Activated gamma-delta T cell (primary cell): ENCODE results near the gene EXOC3.
A peak's percentile ranks its signal among the peaks of the same experiment; 100 is the strongest.
"Not testable (repeated sequence)": the region's sequence is repeated elsewhere in the genome, so short reads cannot be mapped to it uniquely, and the experiment has no call there.

ENCODE experiments used
- DNase-seq: peaks from one replicate; lab custom pipeline; 2025; lab: John Stamatoyannopoulos, UW
- total RNA-seq, 2 donors: gene quantifications; one replicate each; lab custom pipeline; 2026; lab: John Stamatoyannopoulos, UW

EXOC3 gene
- 101 to 118 reads per million in 2 donors for total RNA-seq

DNA sequence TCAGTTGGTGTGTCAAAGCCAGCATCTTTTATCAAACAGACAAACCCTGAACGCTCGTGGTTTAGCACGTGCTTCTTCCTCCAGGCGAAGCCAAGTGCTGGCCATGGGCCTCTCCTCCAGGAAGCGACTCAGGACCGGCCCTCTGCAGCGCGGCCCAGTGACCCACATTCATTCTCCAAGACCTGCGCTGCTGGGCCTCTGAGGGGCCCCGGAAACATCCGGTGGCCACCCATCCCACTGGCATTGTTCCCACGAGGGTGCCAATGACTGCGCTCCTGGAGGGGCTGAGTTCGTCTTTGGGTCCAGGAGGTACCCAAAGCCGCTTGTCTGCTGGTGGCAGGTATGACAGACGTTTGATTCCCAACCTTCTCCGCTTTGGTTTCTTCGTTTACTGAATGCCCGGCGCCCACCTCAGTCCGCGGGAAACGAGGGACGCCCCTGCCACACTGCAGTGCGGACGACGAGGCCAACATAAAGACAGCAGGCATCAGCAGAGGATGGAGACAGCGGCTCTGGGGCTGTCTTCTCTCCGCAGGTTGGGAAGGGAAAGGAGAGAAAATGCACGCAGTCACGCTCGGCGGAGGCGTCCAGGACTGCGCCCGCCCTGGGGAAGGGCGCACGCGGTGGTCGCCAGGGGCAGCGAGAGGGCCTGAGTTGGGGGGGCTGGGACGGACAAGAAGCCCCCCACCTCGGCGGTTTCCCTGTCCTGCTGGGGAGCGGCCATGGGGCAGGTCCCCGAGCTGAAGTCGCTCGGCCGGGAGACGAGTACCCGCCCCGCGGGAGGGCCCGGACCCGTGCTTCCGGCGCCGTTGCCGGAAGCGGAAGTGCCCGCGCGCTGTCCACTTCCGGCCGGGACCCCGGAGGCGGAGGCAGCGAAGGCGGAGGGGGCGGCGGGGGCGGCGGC, at the start of gene EXOC3:
Gene EXOC3 (plus strand): TSS at position 842 of the 904 bp plus-strand sequence. CDS start 3,030 bp downstream, outside the sequence.
- peak; percentile 62 for DNase-seq

DNA sequence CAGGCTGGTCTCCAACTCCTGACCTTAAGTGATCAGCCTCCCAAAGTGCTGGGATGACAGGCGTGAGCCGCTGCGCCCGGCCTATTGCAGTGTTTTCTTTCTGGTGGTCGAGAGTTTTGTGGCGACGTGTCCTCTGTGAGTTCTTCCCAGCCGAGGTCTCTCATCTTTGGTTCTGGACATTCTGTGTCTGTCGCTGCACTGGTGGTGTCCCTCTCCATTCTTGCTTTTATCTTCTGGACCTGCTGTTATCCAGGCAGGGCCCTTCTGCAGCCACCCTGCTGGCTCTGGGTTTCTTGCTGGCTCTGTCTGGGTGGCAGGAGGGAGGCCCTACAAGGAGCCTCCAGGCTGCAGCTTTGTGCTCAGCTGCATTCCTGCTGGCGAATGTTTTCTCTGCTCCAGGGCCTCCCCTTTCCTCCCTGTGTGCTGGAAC, 49.1 kb upstream of the EXOC3 start:
- no peak for DNase-seq

DNA sequence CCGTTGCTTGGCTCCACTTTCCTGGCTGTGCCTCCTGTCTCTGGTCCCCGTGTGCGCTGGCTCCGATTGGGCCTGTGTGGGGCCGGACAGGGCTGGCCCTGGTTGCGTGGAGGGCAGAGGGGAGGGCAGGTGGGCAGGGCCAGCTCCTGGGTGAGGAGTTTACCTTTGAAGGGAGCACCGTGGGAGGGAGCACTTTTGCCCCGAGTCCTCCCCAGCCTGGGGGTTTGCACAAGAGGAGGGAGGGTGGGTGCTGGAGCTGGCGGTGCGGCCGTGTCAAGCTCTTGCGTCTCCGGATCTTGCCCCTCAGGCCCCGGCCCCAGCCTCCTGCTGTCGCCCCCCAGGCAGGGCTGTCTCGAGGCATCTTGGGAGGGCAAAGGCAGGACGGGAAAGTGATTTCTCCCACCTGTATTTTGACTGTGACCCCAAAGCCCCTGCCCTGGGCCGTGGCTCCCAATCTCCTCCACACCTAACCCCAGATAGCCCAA, 48.3 kb upstream of the EXOC3 start:
- DNase-seq: no peak

DNA sequence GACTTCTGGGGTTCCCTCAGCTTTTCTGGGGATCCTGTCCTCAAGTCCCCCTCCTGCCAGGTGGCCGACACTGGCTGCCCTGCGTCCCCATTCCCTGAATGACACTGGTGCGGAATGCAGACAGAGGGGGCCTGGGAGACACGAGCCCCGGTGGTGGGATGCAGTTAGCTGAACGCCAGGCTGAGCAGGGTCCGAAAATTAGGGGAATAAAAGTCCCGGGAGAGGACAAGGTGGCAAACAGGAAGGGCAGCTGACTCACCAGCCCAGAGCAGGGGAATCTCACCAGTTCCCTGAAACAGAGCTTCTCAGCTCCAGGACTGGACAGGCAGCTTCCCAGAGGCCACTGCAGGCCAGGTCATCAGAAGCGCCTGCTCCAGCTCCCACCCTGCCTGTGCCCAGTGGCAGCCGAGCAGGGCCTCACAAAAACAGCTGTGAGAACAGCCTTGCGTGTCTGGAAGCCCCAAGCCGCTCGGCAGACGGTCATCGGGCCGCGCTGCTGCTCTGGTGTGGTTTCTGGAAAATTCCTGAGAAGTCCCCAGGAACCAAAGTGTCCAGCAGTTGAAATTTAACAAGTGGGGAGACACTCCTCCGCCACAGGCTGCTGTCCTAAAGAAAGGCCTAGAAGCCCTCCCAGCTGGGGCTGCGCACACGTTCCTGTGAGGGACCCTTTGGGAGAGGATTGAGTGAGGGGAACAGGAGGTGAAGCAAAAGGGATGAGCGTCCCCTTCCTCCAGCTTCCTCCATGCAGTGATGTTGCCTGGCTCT, 47.6 kb upstream of the EXOC3 start:
- DNase-seq: no peak

DNA sequence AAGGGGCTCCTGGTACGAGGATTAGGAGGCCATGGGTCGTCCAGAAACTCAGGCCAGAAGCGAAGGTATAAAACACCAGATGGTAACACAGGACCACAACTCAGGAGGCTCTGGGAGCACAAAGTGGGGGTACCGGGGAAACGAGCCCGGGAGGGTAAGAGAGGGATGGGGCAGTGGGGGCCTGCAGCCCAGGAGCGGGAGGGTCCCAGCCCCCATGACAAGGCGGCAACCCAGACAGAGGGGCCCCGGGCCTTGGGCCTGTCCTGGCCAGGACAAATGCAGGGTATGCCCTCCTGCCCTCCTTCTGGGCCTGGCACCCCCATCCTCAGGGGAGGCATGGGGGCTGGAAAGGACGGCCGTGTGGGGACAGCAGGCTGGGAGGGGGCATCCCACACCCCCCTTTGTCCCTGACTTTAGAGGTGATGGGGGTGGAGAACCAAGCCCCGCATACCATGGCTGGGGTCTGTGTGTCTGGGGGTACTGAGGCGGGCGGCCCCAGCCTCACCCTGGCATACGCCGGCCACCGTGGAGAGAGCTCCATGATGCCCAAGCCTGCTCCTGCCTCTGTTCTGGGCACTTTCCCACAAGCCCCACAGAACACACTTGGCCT, 47.0 kb upstream of the EXOC3 start:
- DNase-seq: no peak

DNA sequence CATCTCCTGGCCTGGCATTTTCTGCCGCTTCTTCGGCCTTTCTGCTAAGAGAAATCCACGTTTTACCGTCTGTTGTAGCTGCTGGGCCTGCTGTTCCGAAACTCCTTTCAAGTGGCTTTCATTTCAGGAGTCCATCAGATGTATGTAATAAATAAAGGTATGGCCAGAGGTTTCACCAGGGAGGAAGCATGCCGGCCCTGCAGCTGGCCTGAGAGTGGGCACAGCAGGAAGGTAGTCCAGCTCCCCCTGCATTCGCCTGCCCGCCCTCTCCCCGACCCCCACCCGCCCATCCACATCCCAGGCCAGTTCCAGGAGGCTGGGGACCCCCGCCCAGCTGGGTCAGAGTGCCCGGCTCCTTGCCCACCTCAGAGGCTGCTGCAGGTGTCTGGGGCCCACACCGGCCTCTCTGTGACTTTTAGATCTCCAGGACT, 46.4 kb upstream of the EXOC3 start:
- no peak for DNase-seq

DNA sequence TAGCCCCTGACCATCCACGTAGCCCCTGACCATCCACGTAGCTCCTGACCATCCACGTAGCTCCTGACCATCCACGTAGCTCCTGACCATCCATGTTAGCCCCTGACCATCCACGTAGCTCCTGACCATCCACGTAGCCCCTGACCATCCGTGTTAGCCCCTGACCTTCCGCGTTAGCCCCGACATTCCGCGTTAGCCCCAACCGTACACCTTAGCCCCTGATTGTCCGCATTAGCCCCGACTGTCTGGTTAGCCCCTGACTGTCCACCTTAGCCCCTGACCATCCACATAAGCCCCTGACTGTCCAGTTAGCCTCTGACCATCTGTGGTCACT, 44.9 kb upstream of the EXOC3 start:
- not testable (repeated sequence) for DNase-seq

DNA sequence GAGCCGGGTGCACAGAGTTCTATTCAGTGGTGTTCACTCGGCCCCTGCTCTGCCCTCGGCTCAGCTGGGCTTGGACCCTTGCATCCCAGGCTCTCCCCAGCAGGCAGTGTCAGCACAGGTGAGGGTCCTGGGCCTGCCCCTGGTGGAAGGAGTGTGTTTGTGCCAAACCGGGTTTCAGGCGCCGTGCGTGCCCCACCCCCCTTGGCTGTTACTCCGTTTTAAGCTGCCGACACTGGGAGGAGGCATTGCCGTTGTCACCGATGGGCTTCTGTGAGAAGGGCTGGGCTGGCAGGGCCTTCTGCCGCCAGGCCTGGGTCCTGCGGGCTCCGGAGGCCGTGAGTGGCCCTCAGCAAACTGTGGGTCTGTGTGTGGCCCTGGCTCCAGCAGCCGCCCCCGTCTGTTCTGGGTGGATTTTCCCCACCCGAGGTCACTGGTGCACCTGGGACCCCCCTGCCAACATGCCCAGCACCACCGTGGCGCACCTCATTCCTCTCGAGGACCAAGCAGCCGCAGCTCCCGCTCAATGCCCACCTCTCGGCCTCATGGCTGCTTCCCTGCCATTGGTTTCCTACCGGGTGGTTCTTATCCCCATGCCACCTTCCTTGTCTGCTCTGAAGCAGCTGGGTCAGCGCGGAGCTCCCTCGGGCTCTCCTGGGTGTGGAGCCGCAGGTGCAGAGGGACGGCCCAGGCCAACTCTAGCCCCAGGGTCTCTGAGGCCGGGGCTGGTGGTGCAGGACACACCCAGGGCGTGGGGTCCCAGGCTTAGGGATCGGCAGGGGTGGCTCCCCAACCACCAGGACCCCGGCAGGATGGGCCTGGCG, 44.3 kb upstream of the EXOC3 start:
- no peak for DNase-seq

DNA sequence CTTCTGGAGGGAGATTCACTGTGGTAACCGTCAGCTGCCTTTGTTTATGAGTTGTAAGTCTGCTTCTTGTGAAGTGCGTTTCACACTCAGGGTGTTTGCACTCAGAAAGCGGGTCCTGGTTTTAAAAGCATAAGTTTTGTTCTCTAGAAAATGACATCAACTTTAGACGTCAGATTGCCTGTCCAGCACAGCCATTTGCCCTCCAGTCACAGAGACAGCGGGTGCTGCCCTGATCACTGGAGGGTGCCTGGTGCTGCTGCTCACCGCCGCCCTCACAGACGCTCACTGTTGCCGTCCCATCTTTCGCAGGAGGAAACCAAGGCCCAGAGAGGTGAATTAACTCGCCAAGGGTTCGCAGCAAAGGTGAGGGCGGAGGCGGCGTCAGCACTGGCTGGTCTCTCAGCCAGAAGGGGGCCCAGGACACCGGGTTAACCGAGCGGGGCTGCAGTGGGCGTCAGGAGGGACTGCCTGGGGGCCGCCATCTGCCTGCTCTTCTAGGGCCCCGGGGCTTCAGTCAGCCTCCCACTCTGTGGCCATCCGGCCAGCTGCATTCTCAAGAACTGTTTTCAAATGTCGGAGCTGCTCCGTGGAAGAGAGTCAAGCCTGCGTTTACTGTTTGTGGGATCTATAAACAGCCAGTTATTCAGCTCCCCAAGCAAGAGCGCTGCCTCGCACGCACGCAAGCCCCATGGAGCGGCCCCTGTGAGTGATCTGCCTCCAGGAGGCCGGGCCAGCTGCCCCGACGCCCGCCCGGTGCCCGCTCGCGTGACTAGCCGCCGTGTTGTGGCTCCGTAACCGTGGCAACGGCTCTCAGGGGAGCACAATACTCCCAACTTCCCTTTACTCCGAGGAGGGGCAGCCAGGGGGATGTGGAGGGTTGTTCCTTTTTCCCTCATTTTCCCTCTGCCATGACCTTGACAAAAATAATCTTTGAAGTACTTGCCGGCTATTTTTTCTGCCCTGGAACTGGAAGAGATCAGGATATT, 43.4 kb upstream of the EXOC3 start:
- no peak for DNase-seq

DNA sequence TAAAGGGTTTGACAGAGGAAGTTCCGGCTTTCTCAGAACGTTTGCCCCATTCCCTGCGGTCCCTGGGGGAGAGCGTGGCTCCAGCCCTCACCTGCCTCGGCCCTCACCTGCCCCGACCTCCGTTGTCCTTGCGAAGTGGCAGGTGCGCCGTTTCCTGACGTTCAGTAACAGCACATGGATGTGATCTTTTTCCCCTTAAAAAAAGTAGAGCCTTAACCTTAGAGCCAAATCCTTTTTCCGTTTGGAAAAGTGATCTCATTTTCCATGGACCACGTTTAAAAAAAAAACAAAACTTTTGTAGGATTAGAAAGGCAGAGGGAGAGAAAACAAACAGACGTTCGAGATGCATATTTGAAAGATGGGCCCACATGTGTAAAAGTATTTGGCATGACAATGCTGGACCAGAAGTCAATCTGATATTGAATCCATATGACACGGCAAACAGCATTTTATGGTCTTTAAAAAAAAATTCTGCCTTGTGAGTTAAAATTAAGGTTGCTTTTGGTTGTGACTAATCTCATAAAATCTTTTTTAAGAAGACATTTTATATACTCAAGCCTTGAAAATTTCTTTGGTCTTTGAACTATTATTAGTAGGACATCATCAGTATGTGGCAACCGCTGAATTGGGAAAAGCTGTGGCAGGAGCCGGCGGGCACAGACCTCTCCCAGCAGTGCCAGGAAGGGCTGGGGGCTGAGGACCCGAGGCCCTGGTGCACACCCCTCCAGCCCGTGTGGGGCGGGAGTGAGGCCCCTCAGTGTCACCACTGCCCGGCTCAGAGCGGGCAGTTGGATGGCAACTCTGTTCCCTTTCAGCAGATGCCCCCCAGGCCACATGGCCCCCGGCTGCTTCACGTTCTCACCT, 42.5 kb upstream of the EXOC3 start:
- DNase-seq: no peak

DNA sequence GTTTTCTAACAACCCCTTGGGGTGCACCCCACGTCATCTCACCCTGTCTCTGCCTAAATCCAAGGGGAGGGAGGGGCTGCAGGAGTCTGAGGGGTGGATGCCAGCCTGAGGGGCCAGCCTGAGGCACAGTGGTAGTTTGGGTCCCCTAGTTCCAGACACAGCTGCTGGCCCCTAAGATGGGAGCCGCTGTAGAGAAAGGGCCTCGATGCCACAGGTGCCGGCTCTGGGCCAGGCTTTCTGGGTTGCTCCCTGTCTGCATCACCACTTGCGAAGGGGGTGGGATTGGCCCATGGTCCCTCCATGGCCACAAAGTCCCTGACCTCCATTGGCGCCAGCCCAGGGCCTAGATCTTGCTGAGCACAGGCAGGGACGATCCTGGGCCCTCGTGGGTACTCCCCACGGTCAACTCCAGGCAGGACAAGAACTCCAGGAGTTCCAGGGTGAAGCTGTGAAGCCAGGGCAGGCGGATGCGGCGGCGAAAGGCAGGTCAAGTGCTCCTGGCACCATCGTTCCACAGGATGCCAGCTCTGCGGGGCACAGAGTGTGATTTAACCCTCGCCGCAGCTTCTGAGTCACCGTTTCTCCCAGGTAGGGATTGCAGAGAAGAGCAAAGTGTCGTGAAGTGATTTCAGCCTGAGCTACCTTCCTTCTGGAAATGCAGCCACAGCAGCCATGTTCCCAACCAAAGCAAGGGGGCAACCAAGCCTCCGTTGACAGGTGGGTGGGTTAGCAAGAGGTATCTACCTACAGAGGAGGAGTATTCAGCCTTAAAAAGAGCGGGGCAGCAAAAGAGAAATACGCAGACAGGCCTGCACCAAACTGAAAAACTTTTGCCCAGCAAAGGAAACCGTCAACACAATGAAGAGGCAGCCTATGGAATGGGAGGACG, 41.6 kb upstream of the EXOC3 start:
- no peak for DNase-seq

DNA sequence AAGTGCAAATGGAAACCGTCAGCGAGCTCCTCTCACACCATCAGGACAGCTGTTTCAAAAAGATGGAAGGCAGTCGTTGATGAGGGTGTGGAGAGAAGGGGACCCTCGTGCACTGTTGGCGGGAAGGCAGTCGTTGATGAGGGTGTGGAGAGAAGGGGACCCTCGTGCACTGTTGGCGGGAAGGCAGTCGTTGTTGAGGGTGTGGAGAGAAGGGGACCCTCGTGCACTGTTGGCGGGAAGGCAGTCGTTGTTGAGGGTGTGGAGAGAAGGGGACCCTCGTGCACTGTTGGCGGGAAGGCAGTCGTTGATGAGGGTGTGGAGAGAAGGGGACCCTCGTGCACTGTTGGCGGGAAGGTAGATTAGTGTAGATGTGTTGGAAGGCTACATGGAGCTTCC, 40.8 kb upstream of the EXOC3 start:
- DNase-seq: not testable (repeated sequence)

DNA sequence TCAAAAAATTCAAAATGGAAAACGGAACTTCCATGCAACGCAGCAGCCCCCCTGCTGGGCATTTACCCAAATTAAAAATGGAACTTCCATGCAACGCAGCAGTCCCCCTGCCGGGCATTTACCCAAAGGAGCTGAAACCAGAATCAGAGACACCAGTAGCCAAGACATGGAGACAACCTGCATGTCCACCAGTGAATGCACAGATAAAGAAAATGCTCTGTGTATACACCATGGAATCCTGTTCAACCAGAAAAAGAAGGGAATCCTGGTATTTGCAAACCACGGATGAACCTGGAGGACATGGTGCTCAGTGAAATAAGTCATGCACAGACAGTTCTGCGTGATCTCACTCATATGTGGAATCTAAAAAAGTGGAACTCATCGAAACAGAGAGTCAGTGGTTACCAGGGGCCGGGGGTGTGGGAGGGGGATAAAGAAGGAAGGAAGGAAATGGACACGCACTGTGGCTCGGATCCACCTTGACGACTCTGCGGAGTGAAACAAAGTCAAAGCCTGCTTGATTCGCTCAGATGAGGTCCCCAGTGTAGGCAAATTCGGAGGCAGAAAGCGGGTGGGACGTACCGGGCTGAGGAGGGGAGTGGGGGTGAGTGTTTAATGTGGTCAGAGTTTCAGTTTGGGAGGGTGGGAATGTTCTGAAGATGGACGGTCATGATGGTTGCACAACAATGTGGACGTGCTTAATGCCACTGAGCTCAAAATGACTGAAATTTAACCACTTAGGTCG, 40.2 kb upstream of the EXOC3 start:
- no peak for DNase-seq

DNA sequence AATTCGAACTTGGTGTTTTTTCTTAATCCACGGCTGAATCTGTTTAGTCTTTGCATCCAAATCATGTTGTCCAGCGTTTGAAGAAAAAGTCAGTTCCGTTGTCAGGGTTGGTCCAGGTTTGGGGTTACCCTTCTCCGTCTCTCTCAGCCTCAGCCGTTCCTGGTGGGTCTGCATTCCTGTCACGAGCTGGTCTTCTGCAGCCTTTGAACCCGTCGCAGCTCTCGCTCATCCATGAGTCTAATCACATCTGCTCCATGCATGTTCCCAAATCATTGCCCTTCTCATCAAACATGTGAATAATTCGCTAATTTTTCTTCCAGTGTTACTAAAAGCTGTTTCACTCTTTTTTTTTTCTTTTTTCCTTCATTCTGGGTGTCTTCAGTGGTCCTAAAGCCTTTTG, 39.0 kb upstream of the EXOC3 start:
- no peak for DNase-seq

DNA sequence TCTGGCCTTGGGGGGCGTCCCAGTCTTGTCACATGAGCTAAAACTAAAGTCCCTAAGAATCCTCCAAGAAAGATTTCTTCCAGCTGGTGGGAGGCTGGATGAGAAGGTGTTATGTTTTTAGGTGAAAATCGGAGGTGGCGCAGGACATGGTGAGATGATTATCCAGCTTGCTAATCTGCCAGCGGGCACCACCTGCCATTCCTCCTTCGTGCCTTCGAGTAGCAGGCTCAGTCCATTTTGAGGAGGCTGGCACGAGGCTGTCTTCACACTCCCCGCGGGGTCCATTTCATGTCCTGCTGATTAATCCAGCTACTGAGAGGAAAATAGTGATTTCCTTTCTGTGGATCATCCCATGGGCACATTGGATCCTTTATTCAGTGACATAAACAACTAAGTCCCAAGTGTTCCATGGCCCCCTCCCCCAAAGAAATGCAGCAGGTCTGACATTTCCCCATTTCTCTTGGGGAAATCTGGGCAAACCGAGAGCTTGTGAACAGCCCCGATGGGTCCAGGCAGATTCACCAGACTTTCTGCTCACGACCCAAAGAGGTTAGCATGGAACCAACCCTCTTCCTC, 38.2 kb upstream of the EXOC3 start:
- DNase-seq: no peak

DNA sequence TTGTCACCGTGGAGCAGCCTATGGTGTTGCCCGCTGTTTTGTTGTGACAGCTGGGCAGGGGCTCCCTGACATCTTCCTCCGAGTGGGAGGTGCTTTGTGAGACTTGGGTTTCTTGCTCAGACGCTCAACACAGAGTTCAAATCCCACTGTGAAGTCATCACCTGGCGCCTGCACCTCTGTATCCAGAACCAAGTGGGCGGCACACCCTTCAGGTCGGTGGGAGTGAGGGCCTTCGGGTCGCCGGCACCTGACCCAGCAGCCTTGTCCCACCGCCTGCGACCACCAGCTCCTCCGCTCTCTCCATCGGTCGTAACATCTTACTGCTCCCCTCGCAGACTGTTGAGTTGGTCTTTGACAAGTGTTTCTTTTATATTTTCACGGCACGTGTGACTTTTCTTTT, 37.6 kb upstream of the EXOC3 start:
- no peak for DNase-seq

DNA sequence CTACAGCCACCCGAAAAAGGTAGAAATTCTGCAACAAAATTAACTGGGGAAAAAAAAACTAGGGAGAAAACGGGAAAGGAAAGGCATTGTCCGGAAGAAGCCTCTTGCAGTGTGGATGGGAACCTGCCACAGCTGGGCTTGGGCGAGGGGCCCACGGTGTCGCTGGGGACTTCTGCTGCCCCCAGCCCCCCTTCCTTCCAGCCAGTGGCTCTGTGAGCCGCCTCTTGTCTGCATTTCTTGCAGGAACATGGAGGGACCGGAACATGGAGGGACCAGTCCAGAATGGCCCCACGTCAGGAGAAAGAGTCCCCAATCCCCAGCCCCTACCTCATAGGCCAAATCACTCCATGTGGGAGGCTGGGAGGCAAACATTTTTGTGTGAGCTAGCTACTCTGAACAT, 36.9 kb upstream of the EXOC3 start:
- no peak for DNase-seq
